Colonic mucosa (tissue), 4 donors: Measurements from ENCODE around the gene TAS1R2. TPM values are rescaled to one million over a fixed set of nuclear protein-coding genes. Genes with fewer than 3 reads are reported as not detected.

Experiments
- DNase-seq: peaks from one replicate; pipeline ENCODE4 v3.0.0-alpha.2; 2020
- H3K27ac ChIP-seq: fragments of 200-600 bp; one replicate; pipeline ENCODE4 v1.8.0; 2021
- H3K27me3 ChIP-seq: fragments of 200-600 bp; one replicate; pipeline ENCODE4 v1.8.0; 2021
- H3K36me3 ChIP-seq: fragments of 200-600 bp; one replicate; pipeline ENCODE4 v1.8.0; 2021
- H3K4me1 ChIP-seq: fragments of 200-600 bp; one replicate; pipeline ENCODE4 v1.8.0; 2021; ENCODE audit warnings: mild to moderate bottlenecking
- H3K4me3 ChIP-seq: fragments of 200-600 bp; one replicate; pipeline ENCODE4 v1.8.0; 2021
- H3K9ac ChIP-seq, 2 donors: one replicate each; pipeline ENCODE4 v1.7.0; 2013; ENCODE audit warnings: control low read depth in 2 of 2, low read depth in 2 of 2, low read length in 2 of 2
- H3K9me3 ChIP-seq: fragments of 200-600 bp; one replicate; pipeline ENCODE4 v1.8.0; 2021
- CTCF ChIP-seq: fragments of 200-600 bp; IDR thresholded peaks from one replicate; pipeline ENCODE4 v1.8.0; 2022; ENCODE audit warnings: antibody characterized with exemption, mild to moderate bottlenecking
- intact Hi-C: fragments of 100-400 bp; cut with DNase I; formaldehyde crosslinking; loops from one replicate; pipeline ENCODE4 v1.14.1; 2022
- total RNA-seq, 2 donors: library from RNA; stranded (reverse); fragmentation: NEBNext Ultra II Directional in 1 of 2; extraction: Animal tissue kit (Norgen Biotek cat#: 25700) in 1 of 2; gene quantifications; one replicate each; pipeline ENCODE4 v1.2.1, GENCODE V29; 2021
- donor health status: healthy.
- donor health status: DM: no; HTN: no; CAD: no.
- donor health status: DM: no; HTN: no; CAD: no.

The TAS1R2 gene
- total RNA-seq, 2 donors from 2014 or later = not detected

GRCh38 chr1:18868801-18869424 is 9.5 kb upstream of the TAS1R2 start:
- no peak overlapping the region for H3K4me3 ChIP-seq
- no peaks in the 10 kb centered on the region for H3K36me3 ChIP-seq
- H3K27me3 ChIP-seq = no peaks in the 10 kb centered on the region
- no peak for TF ChIP-seq CTCF
- intact Hi-C loops = no loop called here
- H3K9me3 ChIP-seq = no peaks in the 10 kb centered on the region
- H3K27ac ChIP-seq = no peak overlapping the region
- DNase-seq = no peak
- H3K4me1 ChIP-seq = no peaks in the 10 kb centered on the region
- no peak overlapping the region for H3K9ac ChIP-seq

- no peak for DNase-seq
- intact Hi-C loops = no loop called here
- no peak for TF ChIP-seq CTCF
- Histone ChIP-seq H3K9ac (no peak overlapping the region), H3K27ac (no peak overlapping the region), H3K27me3 (no peaks in the 10 kb centered on the region), H3K4me1 (no peaks in the 10 kb centered on the region), H3K9me3 (no peaks in the 10 kb centered on the region), H3K4me3 (no peak overlapping the region), H3K36me3 (no peaks in the 10 kb centered on the region)
These were observed 8.9 kb upstream of the TAS1R2 start for GRCh38 chr1:18868354-18868753.

GRCh38 chr1:18866846-18867245 is 7.4 kb upstream of the TAS1R2 start:
- H3K9me3 ChIP-seq = no peaks in the 10 kb centered on the region
- H3K4me1 ChIP-seq = no peaks in the 10 kb centered on the region
- no peak overlapping the region for H3K27ac ChIP-seq
- H3K36me3 ChIP-seq = no peaks in the 10 kb centered on the region
- no peaks in the 10 kb centered on the region for H3K27me3 ChIP-seq
- no peak for TF ChIP-seq CTCF
- intact Hi-C loops = no loop called here
- DNase-seq = no peak
- H3K4me3 ChIP-seq = no peak overlapping the region
- H3K9ac ChIP-seq = no peak overlapping the region

GRCh38 chr1:18866314-18866713 is 6.9 kb upstream of the TAS1R2 start:
- no peak for DNase-seq
- no peaks in the 10 kb centered on the region for H3K27me3 ChIP-seq
- no peak for TF ChIP-seq CTCF
- H3K9me3 ChIP-seq = no peaks in the 10 kb centered on the region
- H3K36me3 ChIP-seq = no peaks in the 10 kb centered on the region
- H3K9ac ChIP-seq = no peak overlapping the region
- no peak overlapping the region for H3K4me3 ChIP-seq
- H3K27ac ChIP-seq = no peak overlapping the region
- no peaks in the 10 kb centered on the region for H3K4me1 ChIP-seq
- intact Hi-C loops = no loop called here

- intact Hi-C loops = no loop called here
- DNase-seq = no peak
- no peak overlapping the region for H3K27ac ChIP-seq
- H3K27me3 ChIP-seq = no peaks in the 10 kb centered on the region
- no peaks in the 10 kb centered on the region for H3K9me3 ChIP-seq
- no peak for TF ChIP-seq CTCF
- no peaks in the 10 kb centered on the region for H3K4me1 ChIP-seq
- no peak overlapping the region for H3K4me3 ChIP-seq
- H3K36me3 ChIP-seq = no peaks in the 10 kb centered on the region
- no peak overlapping the region for H3K9ac ChIP-seq
These were observed 5.7 kb upstream of the TAS1R2 start for GRCh38 chr1:18865176-18865575.
